ENCODE results near the gene ISLR2.
"Not testable (repeated sequence)": the region's sequence is repeated elsewhere in the genome, so short reads cannot be mapped to it uniquely, and the experiment has no call there.

Gene ISLR2, protein sequence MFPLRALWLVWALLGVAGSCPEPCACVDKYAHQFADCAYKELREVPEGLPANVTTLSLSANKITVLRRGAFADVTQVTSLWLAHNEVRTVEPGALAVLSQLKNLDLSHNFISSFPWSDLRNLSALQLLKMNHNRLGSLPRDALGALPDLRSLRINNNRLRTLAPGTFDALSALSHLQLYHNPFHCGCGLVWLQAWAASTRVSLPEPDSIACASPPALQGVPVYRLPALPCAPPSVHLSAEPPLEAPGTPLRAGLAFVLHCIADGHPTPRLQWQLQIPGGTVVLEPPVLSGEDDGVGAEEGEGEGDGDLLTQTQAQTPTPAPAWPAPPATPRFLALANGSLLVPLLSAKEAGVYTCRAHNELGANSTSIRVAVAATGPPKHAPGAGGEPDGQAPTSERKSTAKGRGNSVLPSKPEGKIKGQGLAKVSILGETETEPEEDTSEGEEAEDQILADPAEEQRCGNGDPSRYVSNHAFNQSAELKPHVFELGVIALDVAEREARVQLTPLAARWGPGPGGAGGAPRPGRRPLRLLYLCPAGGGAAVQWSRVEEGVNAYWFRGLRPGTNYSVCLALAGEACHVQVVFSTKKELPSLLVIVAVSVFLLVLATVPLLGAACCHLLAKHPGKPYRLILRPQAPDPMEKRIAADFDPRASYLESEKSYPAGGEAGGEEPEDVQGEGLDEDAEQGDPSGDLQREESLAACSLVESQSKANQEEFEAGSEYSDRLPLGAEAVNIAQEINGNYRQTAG

DNA sequence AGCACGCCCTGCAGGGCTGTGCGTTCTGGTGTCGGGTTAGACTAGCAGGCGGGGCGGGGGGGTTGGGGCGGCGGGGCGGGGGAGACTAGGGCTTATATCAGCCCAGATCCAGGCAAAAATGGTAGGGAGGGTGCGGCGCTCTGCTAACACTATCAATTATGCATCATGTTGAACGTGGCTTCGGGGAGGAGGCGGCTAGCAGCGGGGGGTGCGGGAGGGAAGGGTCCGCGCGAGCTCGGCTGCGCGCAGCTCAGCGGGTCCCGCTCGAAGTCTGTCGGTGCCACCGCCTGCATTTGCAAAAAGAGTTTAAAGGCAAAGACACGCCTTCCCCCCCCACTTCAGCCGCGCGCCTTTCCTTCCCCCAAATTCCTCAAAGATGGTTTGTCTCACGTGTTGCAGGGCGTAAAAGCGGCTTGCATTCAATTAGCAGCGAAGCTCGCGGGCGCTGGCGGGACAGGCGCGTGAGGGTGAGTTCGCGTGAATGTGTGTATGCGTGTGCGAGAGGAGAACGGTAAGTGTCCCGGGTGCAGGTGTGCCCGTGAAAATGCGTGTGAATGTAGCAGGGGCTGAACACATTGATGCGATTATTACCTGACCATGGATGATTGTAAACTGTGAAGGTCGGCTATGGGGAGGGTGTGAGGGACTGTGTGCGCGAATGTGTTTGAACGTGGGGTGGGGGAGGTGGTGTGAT lies at the start of gene ISLR2:
ISLR2 (plus strand) TSS at position 432 of the 694 bp plus-strand sequence. CDS start 2,169 bp downstream, outside the sequence.
- no peak for DNase-seq (ENCODE audit: low spot score)

DNA sequence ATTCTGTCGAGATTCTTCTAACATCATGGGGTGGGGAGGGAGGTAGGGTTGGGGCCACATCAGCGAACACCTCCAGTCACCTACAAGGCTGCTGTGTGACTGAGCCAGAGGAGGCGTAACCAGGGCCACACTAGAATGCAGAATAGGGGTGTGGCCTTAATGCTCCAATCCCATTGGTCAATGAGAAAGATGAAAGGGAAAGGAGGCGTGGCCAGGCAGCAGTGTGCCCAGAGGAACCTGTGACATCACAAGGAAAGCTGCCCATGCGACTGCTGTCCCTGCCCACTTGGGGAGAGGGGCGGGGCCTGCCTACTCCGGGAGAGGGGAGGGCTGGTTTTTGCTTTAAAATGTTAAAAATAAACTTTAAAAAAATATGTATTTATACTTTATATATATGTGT lies 47.9 kb upstream of the ISLR2 start, which contains the start of gene GOLGA6A:
GOLGA6A (minus strand) TSS at position 101 of the 400 bp plus-strand sequence; CDS start at position 60, 41 bp downstream.
- DNase-seq (ENCODE audit: low spot score), result not testable (repeated sequence)

DNA sequence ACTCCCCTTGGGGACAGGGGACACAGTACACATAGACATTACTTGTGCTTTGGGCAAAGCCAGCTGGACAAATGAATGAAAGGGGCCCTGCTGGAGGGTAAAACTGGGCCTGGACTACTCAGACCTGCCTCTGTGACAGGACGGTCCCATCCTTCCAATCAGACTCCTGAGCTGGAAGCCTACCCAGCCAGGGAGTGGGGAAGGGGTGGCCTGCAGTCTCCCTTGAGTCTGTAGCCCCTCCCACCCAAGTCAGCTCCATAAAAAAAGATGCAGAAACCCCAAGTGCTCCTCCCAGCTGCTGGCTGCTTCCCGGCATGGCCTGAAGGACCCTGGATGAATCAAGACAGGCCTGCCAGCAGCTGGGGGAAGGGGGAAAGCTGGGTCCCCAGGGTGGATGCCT lies 35.8 kb upstream of the ISLR2 start:
- not testable (repeated sequence) for DNase-seq (ENCODE audit: low spot score)

DNA sequence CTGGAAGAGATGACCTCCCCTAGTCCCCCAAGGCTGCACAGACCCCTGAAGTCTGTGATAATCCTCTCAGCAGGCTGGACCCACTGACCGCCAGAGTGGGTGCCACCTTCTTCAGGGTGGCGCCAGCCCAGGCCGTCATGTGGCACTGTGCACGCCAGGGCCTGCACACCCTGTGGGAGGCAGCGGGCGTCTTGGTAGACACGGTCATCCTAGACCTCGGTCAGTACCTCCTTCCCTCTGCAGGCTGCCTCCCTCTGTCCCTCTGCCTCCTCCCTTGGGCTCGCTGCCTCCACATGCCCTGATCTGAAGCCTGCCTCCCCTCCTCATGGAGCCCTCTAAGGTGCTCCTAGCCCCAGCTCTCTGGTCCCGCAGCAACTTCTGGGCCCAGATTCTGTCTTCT lies 34.8 kb upstream of the ISLR2 start:
- not testable (repeated sequence) for DNase-seq (ENCODE audit: low spot score)

DNA sequence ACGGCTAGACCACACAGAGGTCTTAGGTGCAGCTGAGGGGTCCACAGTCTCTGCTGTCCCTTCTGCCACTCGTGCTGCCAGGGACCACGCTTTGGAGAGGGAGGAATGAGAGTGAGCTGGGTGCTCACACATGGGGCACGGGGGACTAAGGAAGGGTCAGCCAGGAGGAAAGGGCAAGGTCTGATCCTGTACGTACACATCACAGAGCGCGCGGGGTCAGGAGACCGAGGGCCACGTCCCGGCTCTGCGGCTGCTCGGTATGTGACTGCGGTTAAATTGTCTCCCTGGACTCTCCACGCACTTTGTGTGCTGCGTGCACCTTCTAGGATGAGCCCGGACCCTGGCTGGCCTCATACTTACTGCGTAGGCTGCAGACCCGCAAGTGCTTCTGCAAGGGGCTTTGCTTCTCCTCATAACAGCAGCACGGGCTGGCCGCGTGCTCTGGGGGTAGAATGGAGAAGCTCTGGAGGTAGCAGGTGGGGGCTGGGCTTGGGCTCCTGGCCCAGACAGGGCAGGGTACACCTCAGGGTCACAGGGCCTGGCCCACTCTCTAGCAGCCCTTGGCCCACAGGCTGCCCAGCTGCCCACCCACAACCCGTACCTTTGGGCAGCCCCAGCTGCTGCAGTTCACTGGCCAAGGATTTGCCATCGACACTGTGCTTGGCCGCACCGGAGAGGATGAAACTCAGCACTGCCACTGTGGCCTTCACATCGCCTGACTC lies 33.5 kb upstream of the ISLR2 start:
- not testable (repeated sequence) for DNase-seq (ENCODE audit: low spot score)

DNA sequence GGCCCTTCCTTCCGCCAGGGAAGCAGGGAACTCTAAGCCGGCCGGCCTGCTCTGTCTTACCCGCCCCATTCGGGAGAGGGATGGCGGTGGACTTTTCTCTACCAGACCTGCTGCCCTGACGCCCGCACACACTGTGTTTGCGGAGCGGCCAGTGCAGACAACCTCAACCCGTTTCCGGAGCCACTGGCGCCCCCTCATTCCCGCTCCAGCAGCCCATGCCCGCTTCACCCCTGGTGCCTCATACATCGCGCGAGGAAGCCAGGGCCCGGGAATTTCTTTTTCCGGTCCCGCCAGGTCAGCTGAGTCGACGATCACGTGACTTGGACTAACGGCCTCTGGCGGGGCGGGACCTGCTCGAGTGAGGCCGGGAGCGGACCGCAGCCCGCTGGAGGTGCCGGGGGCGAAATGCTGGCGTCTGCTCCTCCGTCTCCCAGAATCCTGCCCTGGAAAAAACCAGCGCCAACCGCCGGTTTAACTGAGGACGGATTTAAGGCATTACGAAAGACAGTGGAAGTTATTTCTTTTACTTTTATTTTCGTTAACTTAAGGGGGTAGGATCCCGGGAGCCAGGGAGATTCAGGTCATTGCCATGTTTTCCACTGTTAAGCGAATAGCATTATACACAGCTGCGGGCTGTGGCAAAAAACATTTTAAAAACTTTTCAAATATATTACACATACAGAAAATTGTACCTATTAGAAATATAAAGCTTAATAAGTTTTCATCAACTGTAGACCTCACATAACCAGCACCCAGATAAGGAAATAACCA lies 30.2 kb upstream of the ISLR2 start:
- peak; percentile 89 for DNase-seq (ENCODE audit: low spot score)

DNA sequence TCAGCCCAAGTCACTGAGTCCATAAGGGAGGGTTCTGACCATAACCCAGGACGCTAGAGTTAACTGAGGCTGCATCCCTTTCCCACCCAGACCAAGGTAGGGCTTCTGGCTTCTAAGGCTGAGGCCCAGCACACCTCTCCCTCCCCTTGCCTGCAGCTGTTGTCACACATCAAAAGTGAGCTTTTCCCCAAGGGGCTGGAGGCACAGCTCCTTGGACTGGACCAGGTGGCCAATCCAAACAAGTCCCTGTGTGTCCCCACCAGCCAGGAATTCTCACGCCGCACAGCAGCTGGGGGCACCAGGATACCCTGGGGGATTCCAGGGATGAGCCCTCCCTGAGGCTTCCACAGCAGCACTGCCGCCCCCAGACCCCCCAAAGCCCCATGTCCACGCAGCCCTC lies 22.3 kb upstream of the ISLR2 start:
- DNase-seq (ENCODE audit: low spot score), result no peak

DNA sequence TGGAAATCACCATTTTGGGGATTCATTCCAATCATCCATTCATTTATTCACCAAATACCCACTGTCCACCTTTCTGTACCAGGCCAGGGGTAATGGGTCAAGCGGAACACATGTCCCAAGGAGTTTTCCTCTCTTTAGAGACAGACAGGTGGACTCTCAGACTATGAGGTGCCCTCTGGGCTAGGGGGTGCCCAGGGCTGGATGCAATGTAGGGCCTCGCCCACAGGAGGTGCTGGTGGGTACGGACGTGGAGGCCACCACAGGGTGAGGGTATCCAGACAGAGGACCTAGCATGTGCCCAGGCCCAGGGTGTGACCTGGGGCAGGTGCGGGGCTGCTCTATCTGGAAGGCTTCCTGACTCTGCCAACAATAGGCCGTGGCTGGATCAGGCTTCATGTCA lies 21.8 kb upstream of the ISLR2 start:
- not testable (repeated sequence) for DNase-seq (ENCODE audit: low spot score)

DNA sequence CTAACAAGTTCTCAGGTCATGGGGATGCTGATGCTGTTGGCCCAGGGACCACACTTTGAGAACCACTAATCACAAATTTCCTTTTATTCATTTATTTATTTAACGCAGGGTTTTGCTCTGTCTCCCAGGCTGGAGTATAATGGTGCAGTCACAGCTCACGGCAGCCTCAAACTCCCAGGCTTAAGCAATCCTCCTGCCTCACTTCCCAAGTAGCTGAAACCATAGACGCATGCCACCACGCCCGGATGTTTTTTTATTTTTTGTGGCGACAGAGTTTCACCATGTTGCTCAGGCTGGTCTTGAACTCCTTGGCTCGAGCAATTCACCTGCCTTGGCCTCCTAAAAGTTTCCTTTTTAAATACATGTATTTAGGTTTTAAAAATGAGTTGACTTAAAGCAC lies 20.7 kb upstream of the ISLR2 start:
- no peak for DNase-seq (ENCODE audit: low spot score)

DNA sequence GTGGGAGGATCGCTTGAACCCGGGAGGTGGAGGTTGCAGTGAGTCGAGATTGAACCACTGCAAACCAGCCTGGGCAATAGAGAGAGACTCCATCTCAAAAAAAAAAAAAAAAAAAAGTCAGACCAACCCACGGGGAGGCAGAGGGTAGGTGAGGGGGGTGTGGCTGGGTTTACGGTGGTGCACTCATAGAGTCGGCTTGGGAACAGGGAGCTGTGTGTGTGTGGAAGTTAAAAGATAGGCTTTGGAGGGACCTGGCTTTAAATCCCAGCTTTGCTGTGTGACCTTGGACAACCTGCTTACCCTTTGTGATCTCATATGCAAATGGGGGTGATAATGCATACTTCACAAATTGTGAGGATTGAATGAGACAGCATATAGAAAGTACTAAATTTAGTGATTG lies 10.0 kb upstream of the ISLR2 start:
- no peak for DNase-seq (ENCODE audit: low spot score)

DNA sequence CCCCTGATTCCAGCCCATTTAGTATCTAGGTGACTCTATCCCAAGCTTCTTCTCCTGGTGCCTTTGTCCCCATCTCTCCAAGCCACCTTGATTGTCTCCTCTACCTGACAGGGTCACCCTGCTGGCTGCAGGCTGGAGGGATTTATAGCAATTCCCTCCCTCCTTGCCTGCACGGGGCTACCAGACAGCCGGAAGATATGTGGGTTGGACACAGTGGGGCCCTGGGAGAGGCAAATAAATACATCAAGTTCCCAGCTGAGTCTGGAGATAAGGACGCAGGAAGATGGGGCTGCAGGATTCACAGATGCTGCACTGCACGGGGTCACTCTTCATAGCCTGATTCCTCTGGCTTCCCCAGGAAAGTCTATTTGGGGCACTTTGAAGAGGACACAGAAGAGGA lies 9.3 kb upstream of the ISLR2 start:
- DNase-seq (ENCODE audit: low spot score), result no peak

DNA sequence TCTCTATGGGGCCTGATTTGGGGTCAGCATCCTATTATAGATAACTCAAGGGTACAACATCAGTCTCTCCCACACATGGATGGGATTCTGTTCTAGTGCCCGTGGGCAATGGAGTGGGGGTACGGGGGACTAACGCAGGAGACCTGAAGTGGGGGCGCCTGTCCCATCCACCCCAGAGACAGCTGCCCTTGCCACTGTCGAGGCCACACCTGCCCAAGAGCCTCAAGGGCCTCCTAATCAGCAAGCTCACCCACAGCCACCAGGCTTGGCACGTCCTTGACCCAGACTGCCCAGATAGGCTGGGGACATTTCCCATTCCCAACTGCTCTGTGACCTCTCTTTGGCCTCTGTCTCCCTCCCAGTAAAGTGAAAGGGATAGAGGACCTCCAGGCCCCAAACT lies 8.5 kb upstream of the ISLR2 start:
- no peak for DNase-seq (ENCODE audit: low spot score)

DNA sequence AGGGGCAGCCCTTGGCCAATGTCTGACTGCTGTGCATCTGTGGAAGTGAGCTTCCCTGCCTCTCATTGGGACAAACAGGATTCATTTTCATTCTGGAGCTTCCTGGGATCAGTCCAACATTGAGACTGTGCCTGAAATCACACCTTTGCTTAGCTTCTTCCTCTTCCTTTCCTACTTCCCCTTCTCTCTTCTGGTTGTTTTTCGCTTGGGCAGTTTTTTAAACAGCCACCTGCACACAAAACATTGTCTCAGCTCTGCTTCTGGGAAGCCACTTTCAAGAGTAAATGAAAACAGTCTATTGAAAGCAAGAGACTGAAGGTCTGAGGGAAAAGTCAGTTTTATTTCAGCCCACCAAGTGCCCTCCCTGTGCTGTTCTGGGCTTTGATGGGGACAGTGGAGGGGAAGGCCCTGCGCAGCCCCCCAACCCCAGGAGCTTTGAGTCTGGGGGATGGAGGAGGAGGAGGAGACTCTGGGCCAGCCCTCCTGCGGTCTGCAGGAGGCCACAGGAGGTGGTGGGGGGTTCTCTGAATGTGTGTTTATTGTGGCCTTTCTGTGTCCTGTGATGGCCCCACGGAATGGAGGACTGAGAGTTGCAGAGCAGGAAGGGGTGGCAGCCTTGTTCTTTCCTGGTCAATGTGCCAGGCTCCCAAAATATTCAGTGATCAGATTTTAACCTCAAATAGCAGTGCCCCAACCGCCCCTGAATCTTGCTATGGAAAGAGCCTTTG lies 7.8 kb upstream of the ISLR2 start:
- no peak for DNase-seq (ENCODE audit: low spot score)

DNA sequence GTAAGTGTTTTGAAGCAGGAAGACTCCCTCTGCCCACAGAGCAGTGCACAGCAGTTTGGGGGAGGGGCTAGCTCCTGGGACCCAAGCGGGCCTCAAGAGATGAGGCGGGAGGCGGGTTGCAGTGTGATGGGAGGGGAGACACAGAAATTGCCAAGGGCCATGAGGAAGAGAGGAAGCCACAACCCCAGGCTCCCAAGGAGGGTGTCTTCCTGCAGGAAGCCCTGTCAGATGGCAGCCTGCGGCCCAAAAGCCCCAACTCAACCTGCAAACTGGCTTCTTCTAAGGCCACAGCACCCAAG lies 7.3 kb upstream of the ISLR2 start:
- DNase-seq (ENCODE audit: low spot score), result peak; percentile 13

DNA sequence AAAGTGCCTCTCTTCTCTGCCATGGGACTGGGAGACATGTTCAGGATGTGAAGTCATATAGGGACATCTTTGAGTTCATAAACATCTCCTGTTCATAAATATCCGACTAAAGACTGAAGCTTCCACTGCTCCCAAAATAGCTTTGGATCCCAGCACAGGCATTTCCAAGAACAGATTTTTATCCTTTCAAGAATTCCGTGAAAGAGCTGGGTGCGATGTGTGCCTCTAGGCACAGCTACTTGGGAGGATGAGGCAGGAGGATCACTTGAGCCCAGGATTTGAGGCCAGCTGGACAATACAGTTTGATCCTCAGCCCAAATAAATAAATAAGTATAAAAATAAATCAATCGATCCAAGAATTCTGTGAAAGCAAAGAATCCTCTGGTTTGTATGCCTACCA lies 6.7 kb upstream of the ISLR2 start:
- DNase-seq (ENCODE audit: low spot score), result no peak

DNA sequence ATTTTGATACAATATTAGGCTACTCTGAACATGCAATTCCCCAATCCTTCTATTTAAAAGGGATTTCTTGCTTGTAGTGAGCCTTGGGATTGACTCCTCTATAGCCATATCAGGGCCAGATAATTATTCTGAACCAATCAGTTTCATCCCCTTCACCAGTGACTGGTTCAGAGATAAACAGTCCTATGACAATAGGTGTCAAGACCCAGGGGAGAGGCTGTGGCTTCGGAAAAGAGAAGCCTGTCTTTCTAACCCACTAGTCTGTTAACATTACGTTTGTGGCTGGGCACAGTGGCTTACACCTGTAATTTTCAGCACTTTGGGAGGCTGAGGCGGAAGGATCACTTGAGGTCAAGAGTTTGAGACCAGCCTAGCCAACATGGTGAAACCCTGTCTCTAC lies 6.2 kb upstream of the ISLR2 start:
- no peak for DNase-seq (ENCODE audit: low spot score)

DNA sequence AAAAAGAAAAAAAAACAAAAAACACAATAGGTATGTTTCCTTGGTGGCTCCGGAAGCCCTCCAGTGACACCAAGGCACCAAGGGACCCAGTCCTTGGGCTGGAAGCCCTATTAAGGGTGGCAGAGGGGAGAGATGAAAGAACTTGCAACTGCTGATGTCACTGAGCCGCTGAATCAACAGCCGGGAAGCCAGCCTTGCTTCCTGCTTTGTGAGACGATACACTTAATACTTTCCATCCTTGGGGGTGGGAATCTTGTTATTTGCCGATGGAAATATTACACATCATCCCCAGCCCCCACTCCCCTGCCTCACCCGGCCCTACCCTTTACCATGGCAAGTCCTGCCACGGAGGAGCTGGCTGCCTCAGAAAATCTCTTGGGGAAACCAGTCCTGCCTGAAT lies 5.6 kb upstream of the ISLR2 start:
- no peak for DNase-seq (ENCODE audit: low spot score)

DNA sequence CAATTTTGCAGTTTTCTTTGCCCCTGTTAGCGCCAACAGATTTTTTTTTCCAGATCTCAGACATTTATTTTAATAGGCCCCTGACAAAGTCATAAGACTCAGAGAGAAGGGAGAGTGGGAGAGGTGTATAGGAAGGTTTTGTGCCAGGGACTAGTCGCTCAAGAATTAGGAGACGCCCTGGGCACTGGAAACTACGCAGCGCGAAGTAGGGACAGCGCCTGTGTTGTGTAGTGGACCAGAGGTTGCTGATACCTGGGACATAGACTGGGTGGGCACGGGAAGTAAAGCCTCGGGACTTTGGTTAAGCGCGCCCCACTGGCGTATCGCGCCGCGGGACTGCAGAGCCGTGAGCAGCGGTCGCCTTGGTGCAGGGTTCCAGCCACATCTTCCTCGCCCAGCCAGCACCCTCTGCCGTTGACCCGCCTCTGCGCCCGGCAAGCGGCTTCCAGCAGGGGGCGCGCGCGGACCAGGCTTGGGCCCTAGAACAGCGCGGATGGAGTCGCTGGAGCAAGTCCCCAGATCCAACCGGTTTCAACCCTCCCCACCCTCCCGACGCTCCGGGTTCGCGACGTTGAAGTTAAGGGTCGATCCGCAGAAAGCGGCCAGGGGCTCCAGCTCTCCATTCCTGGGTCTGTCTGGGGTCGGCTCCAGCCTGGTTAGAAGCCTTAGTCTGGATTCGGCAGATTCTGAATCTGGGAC lies 3.0 kb upstream of the ISLR2 start:
- DNase-seq (ENCODE audit: low spot score), result peak; percentile 78

DNA sequence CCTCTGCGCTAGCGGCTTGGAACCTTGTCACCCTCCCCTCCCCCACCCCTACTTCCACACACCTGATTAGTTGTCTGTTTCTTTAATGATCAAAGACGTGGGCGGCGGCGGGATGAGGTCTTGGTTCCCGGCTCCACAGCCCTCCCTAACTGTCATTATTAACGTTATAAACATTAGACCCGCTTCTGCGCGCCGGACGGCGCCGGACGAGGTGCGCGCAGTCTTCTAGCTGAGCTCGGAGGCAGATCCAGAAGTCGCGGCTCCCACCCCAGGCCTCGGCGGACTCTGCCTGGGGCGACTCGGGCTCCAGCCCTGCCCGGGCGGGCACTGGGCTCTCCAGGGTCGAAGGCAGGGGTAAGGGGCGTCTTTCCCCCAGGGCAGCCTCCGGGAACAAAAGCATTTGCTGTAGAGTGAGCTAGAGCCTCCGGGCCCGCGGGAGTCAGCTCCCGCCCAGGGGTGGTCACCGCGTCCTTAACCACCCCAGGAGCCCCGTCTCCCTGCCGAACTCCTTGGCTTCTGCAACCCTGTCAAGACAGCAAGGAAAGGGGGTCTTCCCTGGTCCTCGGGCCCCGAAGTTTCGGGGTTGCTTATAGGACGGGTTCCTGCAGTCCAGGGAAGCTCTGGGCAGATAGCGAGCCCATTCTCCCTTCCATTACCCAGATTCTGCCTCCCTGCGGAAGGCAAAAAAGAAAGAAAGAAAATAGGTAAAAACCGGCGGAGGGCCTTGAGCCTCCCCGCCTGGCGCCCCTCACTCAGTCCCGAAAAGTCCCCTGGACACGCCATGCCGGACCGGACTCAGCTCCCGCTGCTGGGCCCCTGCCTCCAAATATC lies 2.2 kb upstream of the ISLR2 start:
- DNase-seq (ENCODE audit: low spot score), result no peak
